GM12878 (cell line): ENCODE results near the gene TBC1D10B. TPM values are rescaled to one million over a fixed set of nuclear protein-coding genes. Genes with fewer than 3 reads are reported as not detected.

Experiments
- ATF7 ChIP-seq: fragments of 450-650 bp; IDR thresholded peaks from 2 replicates; pipeline ENCODE4 v1.6.1; 2016; ENCODE audit warnings: low read depth, mild to moderate bottlenecking
- BCL11A ChIP-seq: IDR thresholded peaks from 2 replicates; pipeline ENCODE4 v1.6.1; 2011; ENCODE audit warnings: low read depth, low read length
- CREM ChIP-seq: IDR thresholded peaks from 2 replicates; pipeline ENCODE4 v1.6.1; 2014; ENCODE audit warnings: antibody characterized with exemption, low read depth
- EP300 ChIP-seq, 2 experiments: fragments of 150-350 bp in 1 of 2; IDR thresholded peaks; 2 replicates each; pipeline ENCODE4 v1.6.1; 2011 to 2012; ENCODE audit warnings: low read depth in 2 of 2, low read length in 2 of 2, borderline replicate concordance in 1 of 2, improper control_type of control experiment in 1 of 2, inconsistent platforms in 1 of 2; ENCODE audit not compliant: control insufficient read depth in 1 of 2
- EZH2 ChIP-seq: IDR thresholded peaks from 2 replicates; pipeline ENCODE4 v1.6.1; 2012; ENCODE audit warnings: low read depth, mild to moderate bottlenecking, control low read depth, inconsistent platforms, low read length, borderline replicate concordance; ENCODE audit not compliant: control insufficient read depth
- GABPA ChIP-seq: IDR thresholded peaks from 2 replicates; pipeline ENCODE4 v1.6.1; 2014; ENCODE audit warnings: antibody characterized with exemption, low read depth, mild to moderate bottlenecking, inconsistent platforms
- JUND ChIP-seq: IDR thresholded peaks from 2 replicates; pipeline ENCODE4 v1.6.1; 2012; ENCODE audit warnings: low read depth, mild to moderate bottlenecking, low read length, improper control_type of control experiment, moderate library complexity
- LARP7 ChIP-seq: fragments of 450-650 bp; IDR thresholded peaks from 2 replicates; pipeline ENCODE4 v1.6.1; 2017; ENCODE audit warnings: mild to moderate bottlenecking
- MAX ChIP-seq: IDR thresholded peaks from 2 replicates; pipeline ENCODE4 v1.6.1; 2012; ENCODE audit warnings: low read depth, low read length, improper control_type of control experiment
- MLLT1 ChIP-seq: fragments of 450-650 bp; IDR thresholded peaks from 2 replicates; pipeline ENCODE4 v1.6.1; 2016; ENCODE audit warnings: mild to moderate bottlenecking
- MTA3 ChIP-seq: IDR thresholded peaks from 2 replicates; pipeline ENCODE4 v1.6.1; 2012; ENCODE audit warnings: low read length, inconsistent platforms, borderline replicate concordance
- MYB ChIP-seq: fragments of 150-350 bp; IDR thresholded peaks from 2 replicates; pipeline ENCODE4 v1.6.1; 2014; ENCODE audit warnings: mild to moderate bottlenecking, low read depth, low read length, borderline replicate concordance
- NFYA ChIP-seq: IDR thresholded peaks from 2 replicates; pipeline ENCODE4 v1.6.1; 2011; ENCODE audit warnings: low read depth, mild to moderate bottlenecking, low read length, improper control_type of control experiment, borderline replicate concordance
- PAX5 ChIP-seq: IDR thresholded peaks from 2 replicates; pipeline ENCODE4 v1.6.1; 2011; ENCODE audit warnings: low read depth, low read length, borderline replicate concordance
- PKNOX1 ChIP-seq: fragments of 450-650 bp; IDR thresholded peaks from 2 replicates; pipeline ENCODE4 v1.6.1; 2016; ENCODE audit warnings: mild to moderate bottlenecking
- RFX5 ChIP-seq: IDR thresholded peaks from 2 replicates; pipeline ENCODE4 v1.6.1; 2011; ENCODE audit warnings: low read depth, low read length, improper control_type of control experiment
- SMARCA5 ChIP-seq: fragments of 450-650 bp; IDR thresholded peaks from 2 replicates; pipeline ENCODE4 v1.6.1; 2017; ENCODE audit warnings: mild to moderate bottlenecking
- STAT1 ChIP-seq: fragments of 450-650 bp; conservative IDR thresholded peaks from 2 replicates; pipeline ENCODE4 v1.6.1; 2014; ENCODE audit warnings: antibody characterized with exemption, mild to moderate bottlenecking
- TCF7 ChIP-seq: IDR thresholded peaks from 2 replicates; pipeline ENCODE4 v1.6.1; 2014; ENCODE audit warnings: antibody characterized with exemption, borderline replicate concordance
- WRNIP1 ChIP-seq: IDR thresholded peaks from 2 replicates; pipeline ENCODE4 v1.6.1; 2011; ENCODE audit warnings: low read depth, low read length, improper control_type of control experiment, borderline replicate concordance
- ZNF24 ChIP-seq: fragments of 450-650 bp; IDR thresholded peaks from 2 replicates; pipeline ENCODE4 v1.6.1; 2017; ENCODE audit warnings: antibody characterized with exemption, mild to moderate bottlenecking
- ZNF592 ChIP-seq: fragments of 450-650 bp; IDR thresholded peaks from 2 replicates; pipeline ENCODE4 v1.6.1; 2017; ENCODE audit warnings: mild to moderate bottlenecking, moderate library complexity
- polyA plus RNA-seq, 11 experiments: library from polyadenylated mRNA; depleted of rRNA in 4 of 11; unstranded in 6 of 11; stranded (reverse) in 5 of 11; fragments of >200 nt; fragmentation: Nextera tagmentation in 4 of 11; fragmentation: Illumina TruSeq in 1 of 11; extraction: Ambion mirVana in 4 of 11; extraction: Trizol in 1 of 11; gene quantifications; 1 replicate in 1 of 11; 2 replicates in 10 of 11; pipeline versions ENCODE4 v1.2.1 to v1.2.3, GENCODE V29; 2011 to 2016; ENCODE audit warnings: inconsistent platforms in 2 of 11, missing spikeins in 2 of 11, low read depth in 1 of 11
- total RNA-seq, 4 experiments: library from RNA; depleted of rRNA in 3 of 4; stranded (reverse); fragments of >200 nt in 3 of 4; fragmentation: Illumina TruSeq in 1 of 4; extraction: Trizol in 1 of 4; gene quantifications; 2 replicates each; pipeline versions ENCODE4 v1.2.1 to v1.2.3, GENCODE V29; 2013 to 2021
- TF ChIP-seq, protein P1 (sequence below): IDR thresholded peaks from 2 replicates; pipeline ENCODE4 v1.6.1; 2011; ENCODE audit warnings: borderline replicate concordance, low read depth, mild to moderate bottlenecking, moderate library complexity, low read length; ENCODE audit not compliant: insufficient read depth, poor library complexity, severe bottlenecking

The TBC1D10B gene
- total and polyA plus RNA-seq, 10 of the 15 experiments (the other 5 are each of a cell fraction or from before 2014, with no cell fraction given): 2.2 to 51.2 (median 11.6) TPM

DNA sequence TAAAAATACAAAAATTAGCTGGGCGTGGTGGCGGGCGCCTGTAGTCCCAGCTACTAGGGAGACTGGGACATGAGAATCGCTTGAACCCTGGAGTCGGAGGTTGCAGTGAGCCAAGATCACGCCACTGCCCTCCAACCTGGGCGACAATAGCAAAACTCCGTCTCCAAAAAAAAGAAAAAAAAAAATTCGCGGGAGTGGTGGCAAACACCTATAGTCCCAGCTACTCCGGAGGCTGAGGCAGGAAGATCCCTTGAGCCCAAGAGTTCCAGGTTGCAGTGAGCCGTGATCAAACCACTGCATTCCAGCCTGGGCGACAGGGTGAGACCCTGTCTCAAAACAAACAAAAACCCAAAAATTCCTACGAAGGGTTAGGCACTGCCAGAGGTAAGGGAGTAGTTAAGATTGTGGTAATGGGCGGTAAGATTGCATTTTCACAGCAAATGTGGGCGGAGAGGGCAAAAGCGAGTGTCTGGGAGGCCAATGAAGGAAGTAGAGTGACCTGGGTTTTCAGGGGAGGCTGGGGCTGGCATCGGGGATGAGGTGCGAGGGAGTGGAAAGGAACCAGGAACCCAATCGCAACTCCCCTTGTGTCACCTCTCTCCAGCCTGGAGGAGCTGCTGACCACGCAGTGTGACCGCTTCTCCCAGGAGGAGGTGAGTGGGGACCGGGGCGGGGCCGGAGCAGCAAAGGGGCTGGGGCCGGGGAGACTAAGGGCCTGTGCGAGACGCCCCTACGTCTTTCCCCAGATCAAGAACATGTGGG is 6.9 kb upstream of the TBC1D10B start (continued):
- no peak for TF ChIP-seq STAT1
- TF ChIP-seq RFX5: no peak
- no peak for TF ChIP-seq CREM
- peak; percentile 46; the same call in 1 of the 2 replicates for TF ChIP-seq MTA3
- no peak for TF ChIP-seq MAX
- TF ChIP-seq WRNIP1: no peak
- TF ChIP-seq, protein P1, sequence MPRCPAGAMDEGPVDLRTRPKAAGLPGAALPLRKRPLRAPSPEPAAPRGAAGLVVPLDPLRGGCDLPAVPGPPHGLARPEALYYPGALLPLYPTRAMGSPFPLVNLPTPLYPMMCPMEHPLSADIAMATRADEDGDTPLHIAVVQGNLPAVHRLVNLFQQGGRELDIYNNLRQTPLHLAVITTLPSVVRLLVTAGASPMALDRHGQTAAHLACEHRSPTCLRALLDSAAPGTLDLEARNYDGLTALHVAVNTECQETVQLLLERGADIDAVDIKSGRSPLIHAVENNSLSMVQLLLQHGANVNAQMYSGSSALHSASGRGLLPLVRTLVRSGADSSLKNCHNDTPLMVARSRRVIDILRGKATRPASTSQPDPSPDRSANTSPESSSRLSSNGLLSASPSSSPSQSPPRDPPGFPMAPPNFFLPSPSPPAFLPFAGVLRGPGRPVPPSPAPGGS: no peak
- no peak for TF ChIP-seq TCF7
- no peak for TF ChIP-seq ATF7
- no peak for TF ChIP-seq JUND
- TF ChIP-seq EZH2: no peak
- TF ChIP-seq PAX5: peak; percentile 72
- TF ChIP-seq MYB: no peak
- no peak for TF ChIP-seq GABPA
- TF ChIP-seq NFYA: no peak
- TF ChIP-seq MLLT1: peak; percentile 88
- no peak for TF ChIP-seq EP300 (IDR thresholded peaks at IDR 0.05; ENCODE audit: borderline replicate concordance in 1 of 2, control insufficient read depth in 1 of 2, low read depth in 2 of 2, low read length in 2 of 2)
- no peak for TF ChIP-seq ZNF24
- TF ChIP-seq ZNF592: no peak
- TF ChIP-seq SMARCA5: no peak
- no peak for TF ChIP-seq BCL11A
- TF ChIP-seq PKNOX1: no peak
- TF ChIP-seq LARP7: no peak
